Lower lobe of right lung (tissue), 2 donors: Measurements from ENCODE around the gene TTC39C. TPM values are rescaled to one million over a fixed set of nuclear protein-coding genes. Genes with fewer than 3 reads are reported as not detected.
A peak's percentile ranks its signal among the peaks of the same experiment; 100 is the strongest.

Experiments
- ATAC-seq, 2 donors: fragments of 200-7000 bp; cut with Tn5 transposase; one replicate each; pipeline ENCODE4 v1.9.1; 2020 to 2022; ENCODE audit warnings: mild to moderate bottlenecking in 2 of 2, moderate library complexity in 2 of 2
- DNase-seq: peaks from one replicate; pipeline ENCODE4 v3.0.0-alpha.2; 2020
- H3K27ac ChIP-seq: fragments of 200-600 bp; one replicate; pipeline ENCODE4 v1.8.0; 2022
- H3K27me3 ChIP-seq: fragments of 200-600 bp; one replicate; pipeline ENCODE4 v1.8.0; 2022; ENCODE audit warnings: low read depth
- H3K36me3 ChIP-seq: fragments of 200-600 bp; one replicate; pipeline ENCODE4 v1.8.0; 2022; ENCODE audit warnings: mild to moderate bottlenecking
- H3K4me1 ChIP-seq: fragments of 200-600 bp; one replicate; pipeline ENCODE4 v1.8.0; 2022
- H3K4me3 ChIP-seq: fragments of 200-600 bp; one replicate; pipeline ENCODE4 v1.8.0; 2022; ENCODE audit warnings: mild to moderate bottlenecking
- H3K9me3 ChIP-seq: fragments of 200-600 bp; one replicate; pipeline ENCODE4 v1.8.0; 2022
- intact Hi-C: fragments of 100-400 bp; cut with DNase I; formaldehyde crosslinking; loops from one replicate; pipeline ENCODE4 v1.11.0; 2022
- total RNA-seq: library from RNA; stranded (reverse); fragmentation: NEBNext Ultra II Directional; extraction: Animal tissue kit (Norgen Biotek cat#: 25700); gene quantifications from one replicate; pipeline ENCODE4 v1.2.1, GENCODE V29; 2021
- TF ChIP-seq, protein P1 (sequence below): fragments of 200-600 bp; IDR thresholded peaks from one replicate; pipeline ENCODE4 v1.8.0; 2022; ENCODE audit warnings: antibody characterized with exemption, mild to moderate bottlenecking
- donor health status: DM: no; HTN: yes; CAD: no; lungs with severe emphysema.

The TTC39C gene
- total RNA-seq, 1 donor from 2014 or later, result 14.6 TPM

DNA sequence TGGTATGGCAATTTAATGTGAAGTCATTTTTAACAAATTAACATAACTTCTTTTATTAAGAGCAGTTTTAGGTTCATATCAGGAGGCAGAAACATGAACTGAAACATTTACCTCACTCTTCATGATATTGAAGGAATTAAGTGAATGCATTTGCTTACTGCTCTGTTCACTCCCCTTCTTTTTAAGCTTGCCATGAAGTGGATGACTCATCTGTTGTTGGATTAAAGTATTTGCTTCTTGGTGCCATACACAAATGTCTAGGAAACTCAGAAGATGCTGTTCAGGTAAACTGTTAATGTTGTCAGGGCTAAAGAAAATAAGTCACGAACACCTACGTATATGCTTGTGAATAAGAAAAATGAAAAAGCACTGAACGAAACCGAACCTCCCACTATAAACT lies 114.1 kb downstream of the TTC39C start:
- ATAC-seq (peak in 1 of 2 donors; percentile 70), DNase-seq (no peak)
- peaks cover 19% of the 10 kb centered on the region for H3K4me1 ChIP-seq
- TF ChIP-seq, protein P1, sequence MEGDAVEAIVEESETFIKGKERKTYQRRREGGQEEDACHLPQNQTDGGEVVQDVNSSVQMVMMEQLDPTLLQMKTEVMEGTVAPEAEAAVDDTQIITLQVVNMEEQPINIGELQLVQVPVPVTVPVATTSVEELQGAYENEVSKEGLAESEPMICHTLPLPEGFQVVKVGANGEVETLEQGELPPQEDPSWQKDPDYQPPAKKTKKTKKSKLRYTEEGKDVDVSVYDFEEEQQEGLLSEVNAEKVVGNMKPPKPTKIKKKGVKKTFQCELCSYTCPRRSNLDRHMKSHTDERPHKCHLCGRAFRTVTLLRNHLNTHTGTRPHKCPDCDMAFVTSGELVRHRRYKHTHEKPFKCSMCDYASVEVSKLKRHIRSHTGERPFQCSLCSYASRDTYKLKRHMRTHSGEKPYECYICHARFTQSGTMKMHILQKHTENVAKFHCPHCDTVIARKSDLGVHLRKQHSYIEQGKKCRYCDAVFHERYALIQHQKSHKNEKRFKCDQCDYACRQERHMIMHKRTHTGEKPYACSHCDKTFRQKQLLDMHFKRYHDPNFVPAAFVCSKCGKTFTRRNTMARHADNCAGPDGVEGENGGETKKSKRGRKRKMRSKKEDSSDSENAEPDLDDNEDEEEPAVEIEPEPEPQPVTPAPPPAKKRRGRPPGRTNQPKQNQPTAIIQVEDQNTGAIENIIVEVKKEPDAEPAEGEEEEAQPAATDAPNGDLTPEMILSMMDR, result no peak
- no peak overlapping the region for H3K4me3 ChIP-seq
- no peak overlapping the region for H3K27ac ChIP-seq
- no peaks in the 10 kb centered on the region for H3K9me3 ChIP-seq
- intact Hi-C loops, result no loop called here
- H3K36me3 ChIP-seq, result peaks cover 68% of the 10 kb centered on the region
- H3K27me3 ChIP-seq, result no peaks in the 10 kb centered on the region

DNA sequence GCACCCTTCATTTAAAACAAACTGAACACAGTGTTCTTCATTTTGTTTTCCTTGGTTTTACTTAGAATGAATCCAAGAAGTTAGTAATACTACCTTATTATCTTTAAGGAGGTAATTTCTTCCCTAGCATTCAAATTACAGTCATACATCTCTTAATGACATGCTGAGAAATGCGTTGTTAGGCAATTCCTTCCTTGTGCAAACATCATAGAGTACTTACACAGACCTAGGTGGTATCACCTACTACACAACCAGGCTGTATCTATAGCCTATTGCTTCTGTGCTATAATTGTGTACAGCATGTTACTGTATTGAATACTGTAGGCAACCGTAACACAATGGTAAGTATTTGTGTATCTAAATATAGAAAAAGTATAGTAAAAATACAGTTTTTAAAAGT lies 115.9 kb downstream of the TTC39C start:
- H3K36me3 ChIP-seq, result peaks cover 56% of the 10 kb centered on the region
- no peak overlapping the region for H3K27ac ChIP-seq
- TF ChIP-seq, protein P1, result no peak
- H3K27me3 ChIP-seq, result no peaks in the 10 kb centered on the region
- ATAC-seq, result peak; percentile 39 to 44
- no peak overlapping the region for H3K4me3 ChIP-seq
- H3K4me1 ChIP-seq, result peaks cover 19% of the 10 kb centered on the region
- DNase-seq, result no peak
- intact Hi-C loops, result no loop called here
- no peaks in the 10 kb centered on the region for H3K9me3 ChIP-seq

GRCh38 chr18:24136967-24137373 lies 122.4 kb downstream of the TTC39C start:
- no peak overlapping the region for H3K27ac ChIP-seq
- H3K27me3 ChIP-seq, result peaks cover 9% of the 10 kb centered on the region
- DNase-seq (no peak), ATAC-seq (no peak)
- intact Hi-C loops, result no loop called here
- H3K9me3 ChIP-seq, result no peaks in the 10 kb centered on the region
- TF ChIP-seq, protein P1, result no peak
- peaks cover 10% of the 10 kb centered on the region for H3K36me3 ChIP-seq
- H3K4me1 ChIP-seq, result peaks cover 9% of the 10 kb centered on the region
- no peak overlapping the region for H3K4me3 ChIP-seq

GRCh38 chr18:24138409-24138788 lies 123.8 kb downstream of the TTC39C start:
- DNase-seq, result no peak
- Histone ChIP-seq H3K9me3 (no peaks in the 10 kb centered on the region), H3K4me1 (peaks cover 9% of the 10 kb centered on the region), H3K4me3 (peak overlapping the region; percentile 55), H3K27me3 (peaks cover 9% of the 10 kb centered on the region), H3K36me3 (no peaks in the 10 kb centered on the region), H3K27ac (no peak overlapping the region)
- TF ChIP-seq, protein P1, result no peak
- peak; percentile 9 to 17 for ATAC-seq
- intact Hi-C loops, result no loop called here

DNA sequence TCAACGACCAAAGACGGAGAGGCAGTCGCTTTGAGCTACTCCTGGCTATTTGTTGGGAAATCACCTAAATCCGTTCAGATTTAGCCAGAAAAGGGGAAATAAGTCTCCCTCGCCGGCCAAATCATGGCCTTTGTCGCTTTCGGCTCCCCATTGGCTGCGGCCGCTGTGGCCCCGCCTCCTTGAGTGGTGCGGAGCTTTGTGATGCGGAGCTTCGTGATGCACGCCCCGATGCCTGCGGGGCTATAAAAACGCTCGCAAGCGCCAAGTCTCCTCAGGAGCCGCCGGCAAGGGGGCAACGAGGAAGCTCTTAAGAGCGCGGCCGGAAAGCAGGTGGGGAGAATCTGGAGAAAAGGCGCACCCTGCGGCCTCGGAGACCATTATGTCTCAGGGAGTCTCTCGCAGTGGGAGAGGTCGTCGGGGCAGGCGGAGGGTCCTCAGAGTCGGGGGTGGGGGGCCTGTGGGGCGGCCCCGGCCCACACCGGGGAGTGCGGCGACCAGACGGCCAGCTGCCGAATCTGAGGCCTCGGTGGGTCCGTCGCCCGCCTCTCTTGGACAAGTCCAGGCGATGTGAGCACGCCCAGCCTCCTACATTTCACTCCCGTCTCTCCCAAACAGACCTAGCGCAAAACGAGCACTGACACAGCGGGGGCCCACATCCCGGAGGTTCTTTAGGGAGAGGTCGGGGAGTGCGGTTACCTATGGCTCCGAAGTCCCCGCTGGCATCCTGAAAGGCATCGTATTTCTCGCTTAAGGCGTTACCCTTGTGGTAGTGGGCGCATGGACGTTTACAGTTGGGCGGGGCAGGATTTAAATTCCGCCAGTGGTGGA lies 124.4 kb downstream of the TTC39C start, which contains the start of gene CABYR:
Gene CABYR, plus strand, starts transcription at position 274 of the 828 bp plus-strand sequence. CDS start 4,053 bp downstream, outside the sequence.
- H3K27ac ChIP-seq, result no peak within 1 kb of the TSS
- peak; percentile 74 for DNase-seq
- no peaks in the 10 kb centered on the region for H3K36me3 ChIP-seq

More for the DNA sequence above, 124.4 kb downstream of the TTC39C start, which contains the start of gene CABYR:
- Histone ChIP-seq H3K27me3 (peaks cover 9% of the 10 kb centered on the region), H3K9me3 (no peaks in the 10 kb centered on the region), H3K4me1 (peaks cover 9% of the 10 kb centered on the region), H3K4me3 (peak within 1 kb of the TSS; percentile 55)
- peak; percentile 90 for ATAC-seq
- TF ChIP-seq, protein P1, result no peak
- intact Hi-C loops, result no loop called here
